HG02798 (cell line): ENCODE data around the gene FREM1.
A peak's percentile ranks its signal among the peaks of the same experiment; 100 is the strongest.

ENCODE experiments used
- ATAC-seq: cut with Tn5 transposase; IDR thresholded peaks from one replicate; pipeline ENCODE4 v1.9.1; 2021; ENCODE audit warnings: mild to moderate bottlenecking; ENCODE audit not compliant: unreplicated experiment, poor library complexity

FREM1 gene

DNA sequence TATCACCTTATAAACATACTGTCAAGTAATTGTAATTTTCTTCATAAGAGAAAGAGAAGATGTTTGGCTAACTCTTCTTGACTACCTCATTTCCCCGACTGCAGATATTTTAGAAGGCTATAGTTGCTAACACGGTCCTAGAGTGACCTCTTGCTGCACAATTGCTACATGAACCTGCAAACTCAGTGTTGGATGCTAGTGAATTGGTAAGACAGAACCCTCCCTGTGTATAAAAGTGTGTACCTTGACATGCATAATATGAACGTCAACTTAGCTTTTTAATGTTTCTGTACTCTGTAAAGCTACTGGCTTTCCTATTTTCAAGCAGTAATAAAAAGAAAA lies 141.0 kb downstream of the FREM1 start:
- ATAC-seq = peak; percentile 39

DNA sequence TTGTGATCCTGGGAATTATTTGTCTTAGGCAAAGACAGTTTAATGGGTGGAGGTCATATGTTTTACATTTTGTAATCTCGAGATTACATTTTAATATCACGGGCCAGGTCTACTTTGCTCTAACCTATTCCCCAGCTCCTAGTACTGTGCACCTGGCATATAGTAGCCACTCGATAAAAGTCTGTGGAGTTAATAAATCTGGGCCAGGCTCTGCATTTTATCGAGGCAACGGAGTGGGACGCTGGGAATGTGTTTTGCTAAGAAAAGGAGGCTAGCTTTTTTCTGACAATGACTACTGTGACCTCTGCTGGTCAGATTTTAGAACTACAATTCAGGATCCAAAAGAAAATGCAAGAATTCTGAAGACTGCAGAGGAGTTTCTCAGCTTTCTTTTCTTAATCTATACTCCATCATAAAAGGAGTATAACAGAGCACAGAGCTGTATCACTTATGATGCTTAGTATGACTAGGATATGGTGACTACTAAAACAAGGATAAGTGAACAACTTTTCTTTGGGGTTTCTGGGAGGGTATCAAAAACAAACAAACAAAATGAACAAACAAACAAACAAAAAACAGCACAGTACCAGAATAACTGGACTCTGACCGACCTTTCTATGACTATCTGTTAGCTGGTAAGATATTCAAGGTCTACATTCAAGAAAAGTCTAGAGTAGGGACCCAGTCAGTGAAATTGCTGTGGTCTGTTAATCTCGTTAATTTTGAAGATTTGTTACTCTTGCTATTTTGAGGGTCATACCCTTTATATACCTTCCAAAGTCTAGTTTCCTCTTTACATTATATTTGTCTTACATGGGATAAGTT lies 141.6 kb downstream of the FREM1 start:
- ATAC-seq = no peak

GRCh38 chr9:14766299-14766698 lies 143.9 kb downstream of the FREM1 start:
- ATAC-seq = no peak

DNA sequence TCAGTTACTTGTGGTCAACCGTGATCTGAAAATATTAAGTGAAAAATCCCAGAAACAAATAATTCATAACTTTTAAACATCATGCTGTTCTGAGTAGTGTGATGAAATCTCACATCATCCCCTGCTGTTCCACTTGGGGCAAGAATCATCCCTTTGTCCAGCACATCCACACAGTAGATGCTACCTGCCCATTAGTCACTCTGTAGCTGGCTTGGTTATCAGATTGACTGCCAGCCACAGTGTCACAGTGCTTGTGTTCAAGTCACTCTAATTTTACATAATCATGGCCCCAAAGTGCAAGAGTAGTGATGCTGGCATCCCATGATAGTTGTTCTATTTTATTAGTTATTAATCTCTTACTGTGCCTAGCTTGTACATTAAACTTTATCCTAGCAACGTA lies 148.6 kb downstream of the FREM1 start:
- no peak for ATAC-seq

DNA sequence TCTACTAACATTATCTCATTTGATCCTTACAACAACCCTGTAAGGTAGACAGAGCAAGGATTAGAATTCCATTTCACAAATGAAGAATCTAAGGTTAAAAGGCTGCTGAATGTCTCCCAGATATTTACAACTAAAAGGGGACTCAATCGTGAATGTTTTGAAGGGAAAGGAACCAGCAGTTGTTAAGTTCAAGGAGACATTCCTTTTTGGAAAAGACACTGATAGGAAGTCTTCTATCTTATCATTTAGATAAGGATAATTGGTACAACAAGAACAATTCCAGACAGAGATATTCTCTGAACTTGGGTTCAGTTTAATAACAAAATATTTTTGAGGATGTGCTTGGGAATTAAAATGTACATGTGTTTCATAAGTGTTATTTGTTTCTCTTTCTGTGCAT lies 150.2 kb downstream of the FREM1 start:
- ATAC-seq = no peak

GRCh38 chr9:14756291-14756690 lies 153.9 kb downstream of the FREM1 start:
- no peak for ATAC-seq

GRCh38 chr9:14752871-14753270 lies 157.4 kb downstream of the FREM1 start:
- no peak for ATAC-seq

DNA sequence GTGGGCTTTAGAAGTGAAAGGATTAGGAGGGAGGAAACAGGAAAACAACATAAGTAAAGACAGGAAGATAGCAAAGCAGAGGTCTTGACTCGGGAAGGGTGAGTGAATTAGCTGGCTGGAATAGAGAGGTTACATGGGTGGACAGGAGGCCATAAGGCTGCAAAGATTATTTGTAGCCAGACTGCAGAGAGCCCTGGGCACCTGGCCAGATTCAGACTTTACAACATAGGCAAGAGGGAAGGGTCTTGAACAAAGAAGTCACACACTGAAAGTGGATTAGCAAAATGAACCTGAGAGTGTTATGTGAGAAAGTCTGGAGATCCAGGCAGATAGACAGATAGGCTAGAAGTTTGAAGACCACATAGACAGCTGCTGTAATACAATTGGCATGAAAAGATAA lies 158.0 kb downstream of the FREM1 start:
- no peak for ATAC-seq

GRCh38 chr9:14750821-14751220 lies 159.4 kb downstream of the FREM1 start:
- ATAC-seq = no peak

DNA sequence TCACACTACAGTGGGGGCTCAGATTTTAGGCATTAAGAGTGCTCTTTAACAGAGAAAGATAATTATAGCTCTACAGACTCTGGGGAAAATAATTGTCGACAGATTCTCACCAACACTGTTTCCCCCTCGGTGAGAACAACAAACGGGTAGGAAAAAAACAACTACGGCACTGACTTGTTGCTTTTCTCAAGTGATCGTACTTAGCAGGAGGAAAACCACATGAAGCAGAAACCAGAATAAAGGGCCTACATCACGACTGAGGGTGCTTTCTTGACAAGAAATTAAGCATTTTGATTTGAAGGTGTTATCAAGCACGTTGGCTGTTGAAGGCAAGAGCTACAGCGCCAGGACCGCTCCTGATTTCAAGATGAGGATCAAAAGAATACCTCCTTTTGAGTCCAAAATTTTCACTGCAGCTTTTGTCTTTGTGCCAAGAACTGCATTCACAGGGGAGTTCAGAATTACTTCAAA lies 160.5 kb downstream of the FREM1 start:
- ATAC-seq = no peak

- no peak for ATAC-seq
Observed at GRCh38 chr9:14748373-14748772, 161.9 kb downstream of the FREM1 start.

DNA sequence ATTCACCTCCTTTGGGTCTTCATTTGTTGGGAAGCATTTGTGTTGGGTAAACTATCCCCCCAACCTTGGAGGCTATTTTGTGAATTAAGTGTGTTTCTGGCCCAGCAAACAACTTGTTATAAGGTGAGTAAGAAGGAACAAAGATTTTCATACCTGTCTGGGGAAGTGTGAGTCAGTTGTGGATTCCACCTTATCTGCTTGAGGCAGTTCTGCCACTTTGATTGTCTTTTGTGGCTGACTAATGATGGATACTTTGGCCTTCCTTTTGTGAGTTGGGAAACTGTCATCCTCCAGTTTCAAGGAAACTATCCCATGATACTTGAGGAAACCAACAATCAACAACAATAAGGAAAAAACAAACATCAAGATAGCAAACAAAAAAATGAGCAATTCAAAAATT lies 163.1 kb downstream of the FREM1 start:
- ATAC-seq = no peak

DNA sequence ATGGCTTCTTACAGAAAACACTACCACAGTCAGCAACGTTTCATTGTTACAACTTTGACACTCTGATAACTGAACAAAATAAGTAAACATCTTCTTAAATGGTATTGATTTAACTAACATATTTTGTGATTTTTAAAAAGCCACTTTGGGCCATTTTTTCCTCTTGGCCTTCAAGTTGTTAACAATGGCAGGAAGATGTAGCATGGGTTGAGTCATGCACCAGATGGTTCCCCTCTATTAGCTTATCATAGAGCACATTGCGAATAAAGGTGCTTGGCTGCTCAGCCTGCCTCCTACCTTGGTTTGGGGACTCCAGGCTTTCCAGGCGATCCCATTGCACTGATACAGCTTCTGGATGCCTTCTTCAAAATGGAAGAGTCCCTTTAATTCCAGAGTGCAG lies 163.6 kb downstream of the FREM1 start:
- ATAC-seq = no peak

GRCh38 chr9:14744768-14745167 lies 165.5 kb downstream of the FREM1 start:
- ATAC-seq = no peak

DNA sequence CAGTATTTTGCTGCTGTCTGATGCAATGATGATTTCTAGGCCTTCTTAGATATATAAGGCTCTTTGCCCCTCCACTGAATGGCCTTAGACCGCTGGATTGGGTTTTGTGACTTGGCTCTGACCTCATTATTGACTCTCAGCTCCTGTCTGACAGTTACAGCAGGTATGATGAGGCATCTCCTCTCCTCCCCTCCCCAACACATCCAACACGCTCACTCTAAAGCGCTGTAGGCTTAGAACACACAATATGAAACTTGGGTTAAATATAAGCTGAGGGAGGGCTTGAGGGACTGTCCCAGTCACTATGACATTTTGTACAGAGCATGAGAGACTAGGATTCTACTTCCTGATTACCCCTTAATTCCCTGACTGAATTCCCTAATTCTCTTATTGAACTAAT lies 168.9 kb downstream of the FREM1 start:
- no peak for ATAC-seq

DNA sequence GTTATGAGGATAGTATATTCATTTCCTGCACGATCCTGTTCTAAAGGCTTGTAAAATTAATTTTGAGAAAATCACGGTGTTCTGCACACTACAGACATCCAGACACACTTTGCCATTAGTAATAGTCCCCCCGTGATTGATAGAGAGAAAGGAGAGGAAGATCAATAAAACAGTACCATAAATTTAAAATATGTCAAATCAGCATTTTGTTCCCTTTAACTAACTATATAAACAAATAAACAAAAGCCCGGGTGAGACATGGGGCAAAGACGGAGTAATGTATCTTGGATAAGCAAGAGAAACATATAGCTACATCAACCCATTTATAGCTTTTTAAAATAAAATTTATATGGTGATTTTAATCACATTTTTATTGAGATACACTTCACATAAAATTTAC lies 177.1 kb downstream of the FREM1 start:
- no peak for ATAC-seq

DNA sequence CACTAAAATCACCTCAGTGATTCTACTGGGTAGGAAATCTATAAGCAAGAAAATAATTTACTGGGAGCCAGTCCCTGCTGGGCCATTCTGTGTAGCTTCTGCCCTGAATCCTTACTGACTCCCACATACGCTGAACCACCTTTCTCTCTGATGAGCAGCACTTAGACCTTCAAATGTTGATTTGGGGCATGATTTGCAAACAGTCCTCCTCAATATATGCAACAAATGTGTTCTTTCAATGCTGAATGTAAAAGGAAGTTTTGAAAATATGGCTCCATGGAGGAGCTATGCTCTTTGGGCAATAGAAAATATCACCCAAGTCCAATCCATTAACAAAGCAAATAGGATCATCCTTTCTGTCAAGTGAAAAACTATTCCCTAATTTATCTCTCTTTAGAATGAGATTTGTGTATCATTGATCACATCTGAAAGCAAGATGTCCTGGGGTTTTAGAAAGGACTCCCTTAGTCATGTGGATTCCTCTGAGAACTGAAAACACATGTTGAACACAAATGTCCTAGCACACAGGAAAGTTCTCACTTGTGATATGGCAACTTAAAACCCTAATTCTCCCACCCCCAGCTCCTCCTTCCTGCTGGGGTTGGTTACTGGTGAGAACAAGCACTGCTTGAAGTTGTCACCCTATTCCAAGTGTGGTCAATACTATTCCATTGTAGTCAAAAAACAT lies 178.8 kb downstream of the FREM1 start:
- ATAC-seq = no peak

DNA sequence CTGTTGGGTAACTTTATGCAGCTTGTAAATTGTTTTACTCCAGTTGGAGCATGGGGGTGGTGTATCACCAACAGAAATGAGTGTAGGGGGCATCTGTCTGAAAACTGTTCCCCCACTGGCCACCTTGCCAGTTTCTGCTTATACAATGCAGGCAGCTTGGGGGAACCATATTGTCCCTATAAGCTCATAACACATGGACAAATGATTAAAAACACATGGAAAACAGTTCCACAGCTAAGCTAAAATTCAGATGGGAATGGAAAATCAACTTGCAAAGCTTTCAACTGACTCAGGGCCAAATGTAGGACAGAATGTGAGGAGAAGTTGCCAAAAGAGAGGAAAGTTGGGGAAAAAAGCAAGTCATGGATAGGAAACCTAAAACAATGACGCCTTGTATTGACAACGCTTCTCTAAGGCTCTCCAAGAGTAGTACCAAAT lies 179.7 kb downstream of the FREM1 start:
- ATAC-seq = no peak

DNA sequence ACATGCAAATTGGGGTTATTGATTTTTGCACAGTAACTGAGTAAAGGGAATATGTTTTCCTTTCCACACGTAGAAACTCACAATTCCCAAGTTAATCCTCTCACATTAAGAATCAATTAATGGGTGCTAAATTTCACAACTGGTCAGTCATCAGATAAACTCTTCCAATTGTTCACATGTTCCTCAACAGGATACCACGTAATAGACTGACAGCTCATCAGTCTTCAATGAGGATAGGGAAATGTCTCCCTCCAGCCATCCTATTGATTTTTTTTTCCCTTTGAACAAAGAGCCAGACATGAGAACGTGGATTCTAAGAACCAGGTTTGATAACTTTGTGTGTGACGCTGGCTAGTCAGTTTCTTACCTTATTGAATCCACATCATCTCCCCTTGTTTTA lies 186.9 kb downstream of the FREM1 start:
- ATAC-seq = no peak

DNA sequence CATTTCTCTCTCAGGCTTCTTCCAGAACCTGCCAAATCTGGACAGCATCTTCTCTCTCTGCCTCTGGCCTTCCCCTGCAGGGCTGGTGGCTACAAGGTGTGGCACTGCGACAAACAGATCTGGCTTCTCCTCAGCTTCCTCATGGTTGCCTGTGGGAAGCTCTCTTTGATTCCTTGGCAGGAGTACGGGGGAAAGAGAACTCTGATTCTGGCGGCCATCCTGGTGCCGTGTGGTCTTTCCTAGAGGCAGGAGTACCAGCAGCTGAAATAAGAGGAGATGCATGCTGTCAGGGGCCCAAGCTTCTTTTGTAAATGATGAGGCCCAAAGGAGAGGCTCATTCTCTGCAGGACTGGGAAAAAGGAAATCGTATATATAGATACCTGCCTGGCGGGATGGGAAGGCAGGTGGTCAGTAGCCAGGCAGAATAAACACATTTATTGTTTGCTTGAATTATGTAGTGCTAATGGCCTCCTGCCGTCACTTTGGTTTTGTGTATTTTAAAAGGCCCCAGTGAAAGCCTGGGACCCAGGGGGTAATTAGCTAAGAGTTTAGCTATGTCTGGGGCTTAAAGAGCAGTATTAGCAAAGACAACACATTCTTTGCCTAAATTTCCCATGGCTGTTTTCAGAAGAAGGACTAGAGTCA lies 187.7 kb downstream of the FREM1 start, which contains the start of gene CER1:
Gene CER1, minus strand, starts transcription at position 343 of the 645 bp plus-strand sequence. Its CDS starts 61 bp downstream, at position 282.
- ATAC-seq = no peak

- ATAC-seq = no peak
Observed at GRCh38 chr9:14719231-14719923, 190.9 kb downstream of the FREM1 start.
